Ovary (tissue), 3 donors: Measurements from ENCODE around the gene MRPL2.

ENCODE experiments used
- CTCF ChIP-seq, 3 donors: fragments of 450-650 bp in 2 of 3; fragments of 200-600 bp in 1 of 3; IDR thresholded peaks; one replicate each; pipeline versions ENCODE4 v1.5.1 to v1.8.0; 2016 to 2022; ENCODE audit warnings: antibody characterized with exemption in 3 of 3, mild to moderate bottlenecking in 1 of 3
- POLR2A ChIP-seq: fragments of 450-650 bp; IDR thresholded peaks from one replicate; pipeline ENCODE4 v1.6.1; 2017; ENCODE audit warnings: antibody characterized with exemption, mild to moderate bottlenecking, moderate library complexity
- donor health status: DM: no; HTN: no; CAD: no.

GRCh38 chr6:43097098-43097489, 37.9 kb upstream of the MRPL2 start:
- TF ChIP-seq CTCF (IDR thresholded peaks at IDR 0.05) (no peak), POLR2A (no peak)
